Right renal pelvis (tissue), 4 donors: ENCODE measurements around the gene BMP8A. TPM values are rescaled to one million over a fixed set of nuclear protein-coding genes. Genes with fewer than 3 reads are reported as not detected.

ENCODE experiments used
- DNase-seq, 4 donors: peaks; one replicate each; pipeline ENCODE4 v3.0.0-alpha.2; 2013; ENCODE audit warnings: low read depth in 4 of 4, low spot score in 3 of 4, missing footprints in 1 of 4
- polyA plus RNA-seq, 4 donors: library from polyadenylated mRNA; unstranded; fragments of 120-200 nt; gene quantifications; one replicate each; pipeline ENCODE4 v1.2.1, GENCODE V29; 2013; ENCODE audit not compliant: insufficient read length in 4 of 4

BMP8A gene
- polyA plus RNA-seq, 4 donors, result 0.32 to 0.86 (median 0.50) TPM

DNA sequence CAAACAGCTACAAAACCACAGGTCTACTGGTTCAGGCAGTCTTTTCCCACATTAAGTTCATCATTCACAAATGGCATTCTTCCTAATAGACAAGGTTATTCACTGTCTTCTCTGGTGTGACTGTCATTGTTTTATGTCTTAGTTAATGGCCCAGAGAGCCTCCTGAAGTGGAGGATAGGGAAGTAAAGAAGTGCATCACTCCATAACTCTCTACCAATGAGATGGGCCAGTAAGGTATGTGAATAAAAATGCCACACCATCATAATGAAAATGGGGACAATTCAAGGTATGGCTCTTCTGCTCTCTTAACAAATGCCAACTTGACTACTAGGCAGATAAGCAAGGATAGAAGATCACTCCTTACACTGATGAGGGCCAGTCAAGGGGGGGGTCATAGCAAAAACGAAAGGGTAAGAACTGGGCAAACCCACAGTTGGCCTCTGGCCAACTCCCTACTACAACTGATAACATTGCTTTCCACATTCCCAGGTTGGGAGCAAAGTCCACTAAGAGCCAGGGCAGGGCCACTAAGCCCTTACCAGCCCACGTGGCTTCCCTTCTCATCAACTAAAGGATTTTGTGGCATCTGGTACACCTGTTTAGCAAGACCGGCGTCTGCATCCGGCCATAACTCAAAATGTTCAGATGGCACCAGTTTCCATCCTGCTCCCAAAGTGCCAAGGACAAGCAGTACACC, 75.2 kb downstream of the BMP8A start:
- DNase-seq, result no peak

DNA sequence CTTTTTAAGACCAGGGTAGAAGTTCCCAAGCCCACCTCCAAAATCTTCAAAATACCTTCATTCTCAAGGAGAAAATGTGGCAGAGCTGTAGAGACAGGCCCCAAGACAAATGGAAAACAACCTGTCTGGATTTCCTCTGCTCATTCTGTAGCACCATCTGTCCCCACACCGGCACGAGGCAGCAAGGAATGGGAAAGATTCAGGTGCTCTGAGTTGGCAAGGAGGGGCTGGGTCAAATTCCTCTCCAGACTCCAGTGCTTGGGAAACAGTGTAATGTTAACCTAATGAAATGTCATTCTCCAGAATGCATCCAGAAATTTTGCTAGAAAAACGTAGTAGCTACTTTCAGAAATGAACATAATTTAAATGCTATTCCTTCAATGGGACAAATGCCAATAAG, 75.9 kb downstream of the BMP8A start:
- DNase-seq, result no peak

DNA sequence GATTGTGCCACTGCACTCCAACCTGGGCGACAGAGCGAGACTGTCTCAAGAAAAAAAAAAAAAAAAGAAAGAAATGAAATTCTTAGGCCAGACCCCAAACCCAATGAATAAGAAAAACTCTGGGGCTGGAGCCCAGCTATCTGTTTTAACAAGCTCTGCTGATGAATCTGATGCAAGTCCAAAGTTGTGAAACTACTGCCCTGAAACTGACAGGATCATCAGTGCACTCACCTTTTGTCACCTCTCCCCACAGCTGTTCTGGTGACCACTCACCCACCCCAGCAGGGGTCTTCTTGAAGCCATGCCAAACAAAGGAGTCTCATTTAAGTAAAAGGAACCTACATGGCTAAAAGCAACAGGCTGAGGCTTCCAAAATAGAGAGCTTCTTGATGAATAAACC, 76.8 kb downstream of the BMP8A start:
- DNase-seq, result no peak

DNA sequence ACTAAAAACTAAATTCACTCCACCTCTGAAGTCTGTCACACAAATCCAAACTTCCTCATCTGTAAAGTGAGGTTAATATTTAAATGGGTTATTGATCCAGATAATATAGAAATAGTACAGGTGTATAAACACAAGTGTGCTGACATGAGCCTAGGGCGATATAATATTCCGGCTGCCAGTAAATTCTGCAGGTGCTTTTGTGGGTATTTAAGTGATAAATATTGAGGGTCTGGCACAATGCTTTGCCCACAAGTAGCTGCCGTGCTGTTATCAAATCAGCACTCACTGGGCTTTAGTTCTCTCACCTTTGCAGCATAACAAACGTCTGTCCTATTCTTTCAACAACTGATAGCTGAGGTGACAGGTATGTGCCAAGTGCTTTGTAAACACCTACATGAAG, 77.6 kb downstream of the BMP8A start:
- no peak for DNase-seq

DNA sequence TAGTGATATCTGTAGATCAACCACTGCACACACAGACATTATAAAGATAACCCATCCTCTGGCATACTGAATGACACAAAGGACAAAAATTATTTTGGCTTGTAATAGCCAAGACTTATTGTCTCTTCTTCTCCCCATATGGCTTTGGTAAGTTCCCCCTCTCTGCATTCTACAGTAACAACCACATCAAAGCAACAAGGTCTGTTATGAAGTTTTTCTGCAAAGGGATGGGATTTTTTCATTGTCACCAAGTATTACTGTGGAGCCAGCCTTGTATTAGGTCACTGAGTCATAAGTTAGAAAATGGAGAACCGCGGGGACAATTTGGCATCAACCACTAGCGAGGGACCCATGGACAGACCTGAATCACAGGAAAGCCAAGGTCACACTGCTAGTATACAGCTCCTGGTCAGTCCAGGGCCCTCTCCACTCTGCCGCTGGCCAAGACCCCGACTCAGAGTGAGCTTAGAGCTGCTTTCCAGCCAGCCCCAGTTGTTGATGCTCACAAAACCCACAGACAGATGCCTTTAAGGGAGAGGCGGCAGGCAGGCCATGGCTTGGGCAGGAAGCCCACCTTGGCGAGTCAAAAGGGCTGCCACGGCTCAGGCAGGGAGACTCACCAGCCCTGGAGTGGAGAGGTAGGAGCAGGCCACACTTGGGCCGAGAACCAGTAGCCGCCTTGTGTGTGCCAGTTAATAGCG, 79.2 kb downstream of the BMP8A start:
- no peak for DNase-seq

DNA sequence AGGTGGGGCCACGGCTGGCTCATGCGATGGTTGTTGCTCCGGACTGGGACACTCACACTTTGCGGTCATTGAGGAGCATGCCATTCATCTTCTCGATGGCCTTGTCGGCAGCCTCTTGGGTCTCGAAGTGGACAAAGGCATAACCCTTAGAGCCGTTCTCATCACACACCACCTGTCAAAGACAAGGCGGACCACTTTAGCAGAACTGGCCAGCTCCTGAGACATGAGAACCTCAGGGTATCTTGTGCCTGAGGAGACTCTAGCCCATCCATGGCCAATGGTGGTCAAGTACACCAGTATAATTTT, 79.7 kb downstream of the BMP8A start:
- DNase-seq, result no peak

DNA sequence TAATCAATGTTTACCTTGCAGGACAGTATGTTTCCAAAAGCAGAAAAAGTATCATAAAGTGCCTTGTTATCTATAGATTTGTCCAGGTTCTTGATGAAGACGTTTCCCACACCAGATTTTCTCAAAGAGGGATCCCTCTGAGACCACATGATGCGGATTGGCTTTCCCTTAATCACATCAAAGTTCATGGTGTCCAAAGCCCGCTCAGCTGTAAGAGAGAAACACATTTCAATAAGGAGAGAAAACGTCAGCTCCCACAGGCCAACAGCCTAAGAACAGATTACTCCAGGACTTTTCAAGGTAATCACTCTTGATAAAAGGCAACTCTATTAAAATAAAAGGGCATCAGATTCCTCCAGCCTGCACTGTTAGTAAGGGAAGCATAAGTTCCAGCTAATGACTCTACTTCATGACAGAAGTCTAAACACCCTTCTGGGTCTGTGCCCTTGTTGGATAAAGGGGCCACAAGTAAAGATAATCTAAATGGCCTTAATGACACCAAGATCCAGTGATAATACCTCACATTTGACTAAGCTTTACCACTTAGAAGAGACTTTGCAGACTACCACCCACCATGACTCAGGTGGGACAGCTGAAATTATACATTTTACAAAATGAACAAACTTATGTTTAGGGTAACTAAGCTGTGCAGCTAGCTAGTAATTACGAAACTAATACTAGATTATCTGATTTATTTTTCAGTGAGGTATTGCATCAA, 81.1 kb downstream of the BMP8A start:
- no peak for DNase-seq

DNA sequence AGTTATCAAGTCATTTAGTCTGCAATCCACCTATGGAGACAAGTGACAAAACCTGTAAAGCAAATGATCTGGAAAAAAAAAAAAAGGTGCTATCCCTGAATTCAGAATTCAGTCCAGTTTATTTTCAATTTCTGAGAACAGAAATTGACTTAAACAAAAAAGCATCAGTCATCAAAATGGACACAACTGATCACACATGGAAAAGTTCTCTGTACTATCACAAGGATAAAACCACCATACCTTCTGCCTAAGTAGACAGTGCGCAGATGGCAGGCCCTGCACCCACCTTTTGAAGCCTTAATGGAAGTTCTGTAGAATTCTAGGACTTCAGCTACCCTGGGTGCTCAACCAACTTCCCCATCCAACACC, 81.6 kb downstream of the BMP8A start:
- no peak for DNase-seq

DNA sequence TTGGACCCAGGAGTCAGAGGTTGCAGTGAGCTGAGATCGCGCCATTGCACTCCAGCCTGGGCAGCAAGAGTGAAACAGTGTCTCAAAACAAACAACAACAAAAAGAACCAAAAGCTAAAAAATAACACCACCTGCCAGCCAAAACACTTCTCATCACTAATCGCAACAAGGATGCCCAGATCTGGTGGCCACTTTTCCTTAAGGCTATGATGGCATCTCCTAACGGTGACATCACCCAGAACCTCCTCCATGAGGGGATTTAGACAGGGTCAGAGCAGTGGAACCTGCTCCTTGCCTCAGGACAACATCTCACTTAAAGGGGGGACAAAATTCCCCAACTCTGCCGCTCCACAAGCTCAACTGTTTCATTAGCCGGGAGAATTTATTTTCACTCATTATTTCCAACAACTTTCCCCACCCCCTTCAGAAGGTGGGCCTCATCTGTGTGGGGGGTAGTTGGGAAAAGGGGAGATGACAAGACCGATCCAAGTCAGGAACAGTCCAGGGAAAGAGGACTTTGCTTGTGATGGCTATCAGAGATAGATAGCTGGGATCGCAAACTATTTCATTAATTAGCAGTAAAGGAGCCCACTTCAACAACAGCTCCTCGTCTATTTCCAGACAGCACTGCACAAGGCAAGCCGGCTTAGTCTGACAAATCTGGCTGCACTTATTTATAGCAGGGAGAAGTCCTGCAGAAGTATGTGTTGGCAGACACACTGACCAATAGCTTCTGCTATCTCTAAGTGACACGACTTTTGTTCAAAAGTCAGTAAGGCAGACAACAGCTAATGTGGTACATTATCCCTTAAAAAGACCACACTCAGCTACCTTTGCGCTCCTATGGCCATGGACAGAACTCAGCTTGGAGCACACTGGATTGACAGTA, 82.5 kb downstream of the BMP8A start:
- no peak for DNase-seq

DNA sequence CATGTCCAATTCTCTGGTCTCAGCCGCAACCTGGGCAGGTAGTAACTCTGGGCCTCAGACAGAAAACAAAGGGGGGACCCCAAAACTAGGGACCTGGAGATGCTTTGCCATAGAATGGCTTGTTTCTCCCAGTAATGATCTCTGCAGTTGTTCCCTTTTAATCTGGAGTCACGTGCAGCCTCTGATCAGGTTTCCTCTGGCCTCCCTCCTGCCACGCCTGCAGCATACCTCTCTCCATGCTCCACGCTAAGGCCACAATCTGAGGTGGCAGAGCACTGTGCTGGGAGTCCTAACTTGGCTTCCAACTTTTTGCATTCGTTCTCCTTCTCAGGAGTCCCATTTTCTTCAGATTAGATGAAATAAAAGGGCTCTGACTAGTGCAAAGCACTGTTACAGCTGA, 83.2 kb downstream of the BMP8A start:
- no peak for DNase-seq

Other genes with a start within 250 kb of the BMP8A start
- gene PABPC4, start 85.2 kb downstream of the BMP8A start, polyA plus RNA-seq, result 100 to 1,000 TPM; 193 to 216 (median 199) TPM
- gene HEYL, start 148.0 kb downstream of the BMP8A start, polyA plus RNA-seq, result 10 to 100 TPM; 21.8 to 26.3 (median 22.5) TPM
- gene NT5C1A, start 180.5 kb downstream of the BMP8A start, polyA plus RNA-seq, result under 1 TPM; 0.37 to 0.69 (median 0.43) TPM
- gene HPCAL4, start 199.8 kb downstream of the BMP8A start, polyA plus RNA-seq, result 1 to 10 TPM in 2 of 4 donors, under 1 TPM in 2; 0.86 to 1.7 (median 1.0) TPM
- 10 to 100 TPM; 61.8 to 72.9 (median 70.7) TPM for gene PPIE, start 247.2 kb downstream of the BMP8A start, polyA plus RNA-seq